GM18519 (cell line): Measurements from ENCODE around the gene RFFL.
A peak's percentile ranks its signal among the peaks of the same experiment; 100 is the strongest.
"Not testable (repeated sequence)": the region's sequence is repeated elsewhere in the genome, so short reads cannot be mapped to it uniquely, and the experiment has no call there.

Source experiments
- ATAC-seq: cut with Tn5 transposase; IDR thresholded peaks from one replicate; pipeline ENCODE4 v1.9.1; 2021; ENCODE audit warnings: mild to moderate bottlenecking, moderate library complexity; ENCODE audit not compliant: unreplicated experiment, low FRiP score

RFFL gene

GRCh38 chr17:35063514-35064223 is at the start of gene RFFL:
RFFL (minus strand) TSS chr17:35063707; CDS start chr17:35026553, 37,154 bp downstream.
- peak; percentile 82 for ATAC-seq

- not testable (repeated sequence) for ATAC-seq
Measured at GRCh38 chr17:35110791-35111190, 47.3 kb upstream of the RFFL start.

DNA sequence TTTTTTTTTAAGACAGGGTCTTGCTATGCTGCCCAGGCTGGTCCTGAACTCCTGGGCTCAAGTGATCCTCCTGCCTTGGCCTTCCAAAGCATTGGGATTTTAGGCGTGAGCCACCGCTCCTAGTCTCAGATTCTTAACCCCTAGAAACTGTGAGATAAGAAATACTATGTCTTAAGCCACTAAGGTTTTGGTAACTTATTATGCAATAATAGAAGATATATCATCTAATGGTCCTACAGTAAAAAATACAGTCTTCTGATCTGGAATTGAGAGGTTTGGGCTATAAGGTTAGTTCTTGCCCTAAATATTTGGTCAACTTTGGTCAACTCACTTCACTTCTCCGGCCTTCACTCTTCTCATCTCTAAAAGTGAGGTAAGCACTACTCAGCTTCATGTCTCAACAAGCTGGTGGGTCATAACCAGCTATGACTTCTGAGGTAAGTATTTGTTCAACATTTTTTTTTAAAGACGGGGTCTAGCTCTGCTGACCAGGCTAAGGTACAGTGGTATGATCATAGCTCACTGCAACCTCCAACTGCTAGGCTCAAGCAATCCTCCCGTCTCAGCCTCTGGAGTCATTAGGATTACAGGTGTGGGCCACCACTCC is 41.4 kb upstream of the RFFL start:
- ATAC-seq, result no peak

GRCh38 chr17:35103271-35103670 is 39.8 kb upstream of the RFFL start:
- ATAC-seq, result no peak

GRCh38 chr17:35101725-35102124 is 38.2 kb upstream of the RFFL start:
- ATAC-seq, result no peak

DNA sequence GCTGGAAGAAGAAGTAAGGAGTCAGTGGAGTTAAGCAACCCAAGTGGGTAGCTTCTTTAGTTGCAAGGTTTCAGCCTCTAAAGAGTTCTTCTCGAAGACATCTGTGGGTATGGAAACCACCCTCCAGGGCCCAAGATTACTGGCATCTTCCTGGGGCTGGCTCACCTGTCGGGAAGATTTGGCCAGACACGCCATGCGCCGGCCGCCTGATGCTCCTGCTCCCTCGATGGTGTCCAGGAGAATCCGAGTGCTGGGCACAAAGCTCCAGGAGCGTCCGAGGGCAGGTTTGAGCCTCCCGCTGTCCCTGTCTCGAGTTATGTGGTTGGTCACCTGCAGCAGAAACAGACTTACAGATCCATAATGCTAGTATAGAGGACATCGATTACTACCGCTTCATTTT is 37.5 kb upstream of the RFFL start:
- ATAC-seq, result no peak

- no peak for ATAC-seq
Measured at GRCh38 chr17:35099908-35100307, 36.4 kb upstream of the RFFL start.

DNA sequence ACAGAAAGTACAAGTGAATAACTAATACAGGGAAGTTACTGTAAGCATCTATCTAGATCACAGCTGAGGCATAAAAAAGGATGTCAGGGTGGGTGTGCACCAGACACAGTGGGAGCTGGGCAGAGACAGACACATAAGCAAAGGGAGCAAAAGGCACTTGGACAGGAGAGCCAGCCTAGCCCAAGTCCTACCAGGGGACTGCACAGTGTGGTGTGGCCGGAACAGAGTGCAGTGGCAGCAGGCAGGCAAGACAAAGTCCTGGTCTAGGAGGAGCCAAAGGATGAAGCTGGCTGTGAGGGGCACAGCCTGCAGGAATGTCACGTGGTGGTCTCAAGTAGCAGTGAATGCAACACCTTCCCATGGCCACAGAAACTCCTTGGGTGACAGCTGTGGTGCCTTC is 34.3 kb upstream of the RFFL start:
- ATAC-seq, result no peak

DNA sequence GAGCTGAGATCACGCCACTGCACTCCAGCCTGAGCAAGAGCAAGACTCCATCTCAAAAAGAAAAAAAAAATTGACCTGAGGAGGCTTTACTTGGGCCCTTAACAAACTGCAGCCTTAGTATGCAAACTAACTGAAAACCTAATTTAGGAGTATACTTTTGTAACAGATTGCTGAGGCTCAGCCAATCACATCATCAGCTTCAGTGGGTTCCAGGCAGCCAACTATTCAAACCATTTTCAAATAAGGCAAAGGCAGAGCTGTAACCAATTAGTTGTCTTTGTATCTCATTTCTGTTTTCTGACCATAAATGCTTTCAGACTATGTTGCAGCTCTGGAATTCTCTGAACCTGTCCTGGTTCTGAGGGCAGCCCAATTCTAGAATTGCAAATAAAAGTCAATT is 32.2 kb upstream of the RFFL start:
- ATAC-seq, result no peak

- ATAC-seq, result no peak
Measured at GRCh38 chr17:35094902-35095301, 31.4 kb upstream of the RFFL start.

GRCh38 chr17:35090707-35091106 is 27.2 kb upstream of the RFFL start:
- ATAC-seq, result not testable (repeated sequence)

- peak; percentile 6 for ATAC-seq
Measured at GRCh38 chr17:35089586-35090296, 26.2 kb upstream of the RFFL start.

DNA sequence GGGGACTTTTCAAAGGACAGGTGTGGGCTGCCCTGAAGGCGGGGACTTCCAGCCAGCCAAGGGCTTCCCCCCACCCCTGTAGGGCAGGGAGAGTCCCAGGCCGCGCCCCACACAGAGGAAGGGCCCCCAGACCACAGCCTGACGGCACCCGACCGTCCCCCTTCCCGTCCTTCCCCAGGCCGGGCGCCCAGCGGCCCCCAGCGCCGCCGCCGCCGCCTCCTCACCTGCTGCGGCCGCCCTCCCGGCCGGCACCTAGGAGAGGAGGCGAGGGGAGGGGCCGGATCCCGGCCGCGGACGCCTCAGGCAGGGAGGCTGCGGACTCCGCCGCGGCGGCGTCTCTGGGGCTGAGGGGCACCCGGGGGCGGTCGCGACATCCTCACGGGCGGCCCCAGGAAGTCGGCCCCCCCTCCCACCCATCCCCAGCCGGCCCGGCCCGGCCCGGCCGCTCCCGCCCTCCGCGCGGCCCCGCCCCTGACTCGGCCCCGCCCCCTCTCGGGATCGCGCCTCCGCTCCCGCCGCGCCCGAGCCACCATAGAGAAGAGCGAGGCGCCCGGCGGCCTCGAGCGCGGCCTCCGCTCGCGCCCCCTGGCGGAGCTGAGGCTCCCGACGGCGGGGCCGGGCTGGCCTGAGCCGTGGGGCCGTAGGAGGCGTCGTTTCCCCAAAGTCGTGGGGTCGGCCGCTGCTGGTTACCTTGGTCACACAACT is 25.5 kb upstream of the RFFL start:
- peak; percentile 40 for ATAC-seq

GRCh38 chr17:35088356-35088880 is 24.9 kb upstream of the RFFL start:
- no peak for ATAC-seq

DNA sequence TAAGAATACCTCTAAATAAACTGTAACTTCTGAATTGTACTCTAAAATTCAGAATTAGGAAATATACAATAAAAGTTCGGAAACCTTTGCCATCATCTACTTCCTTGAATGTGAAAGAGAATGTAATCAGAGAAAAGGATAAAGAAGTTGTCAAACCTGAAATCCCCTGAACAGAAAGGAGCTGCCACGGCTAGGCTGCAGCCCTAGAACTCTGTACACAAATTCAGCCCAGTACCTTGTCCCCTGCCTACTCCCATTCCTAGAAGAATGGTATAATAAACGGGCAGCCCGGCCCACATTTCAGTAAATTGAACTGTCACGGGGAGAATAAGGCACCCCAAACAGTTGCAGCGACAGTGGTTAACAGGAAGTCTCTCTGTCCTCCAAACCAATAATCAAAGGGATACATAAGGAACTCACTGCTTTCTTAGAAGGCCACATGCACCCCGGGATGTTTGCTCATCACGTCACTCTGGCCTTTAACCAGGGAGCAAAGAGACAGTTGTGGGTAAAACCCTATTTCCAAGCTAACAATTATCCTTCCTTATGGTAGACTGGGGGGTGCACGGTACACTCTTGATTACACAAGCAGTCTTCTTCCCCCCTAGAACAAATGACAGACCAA is 24.3 kb upstream of the RFFL start:
- no peak for ATAC-seq

- no peak for ATAC-seq
Measured at GRCh38 chr17:35086931-35087573, 23.5 kb upstream of the RFFL start.

DNA sequence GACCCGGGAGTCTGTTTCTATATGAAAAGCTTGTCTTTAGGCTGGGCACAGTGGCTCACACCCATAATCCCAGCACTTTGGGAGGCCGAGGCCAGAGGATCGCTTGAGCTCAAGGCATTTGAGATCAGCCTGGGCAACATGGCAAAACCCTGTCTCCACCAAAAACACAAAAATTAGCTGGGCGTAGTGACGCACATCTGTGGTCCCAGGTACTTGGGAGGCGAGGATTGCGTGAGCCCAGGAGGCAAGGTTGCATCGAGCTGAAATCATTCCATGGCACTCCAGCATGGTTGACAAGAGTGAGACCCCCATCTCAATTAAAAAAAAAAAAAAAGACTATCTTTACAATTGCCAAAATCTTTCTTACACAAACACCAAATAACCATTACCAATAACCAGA is 22.7 kb upstream of the RFFL start:
- no peak for ATAC-seq

- ATAC-seq, result no peak
Measured at GRCh38 chr17:35084987-35085386, 21.5 kb upstream of the RFFL start.

DNA sequence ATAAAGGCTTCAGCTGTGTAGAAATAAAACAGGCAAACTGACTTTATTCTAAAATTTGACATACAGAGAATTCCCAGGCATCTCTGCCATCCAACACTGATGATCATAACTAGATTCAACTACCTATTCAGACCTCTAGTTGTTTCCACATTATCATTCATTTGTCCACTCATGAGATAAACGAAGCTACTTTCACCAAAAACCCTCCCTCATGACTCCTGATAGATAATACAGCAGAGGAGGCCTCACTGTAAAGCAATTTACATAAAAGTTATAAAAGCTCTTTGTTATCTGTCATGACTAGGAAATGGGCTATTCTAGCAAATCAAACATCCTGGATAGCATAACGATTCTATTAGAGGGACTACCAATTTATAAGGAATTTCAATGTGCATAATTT is 19.6 kb upstream of the RFFL start:
- ATAC-seq, result no peak

- no peak for ATAC-seq
Measured at GRCh38 chr17:35082073-35082657, 18.7 kb upstream of the RFFL start.
